Suprapubic skin (tissue), 4 donors: ENCODE results near the gene KCNT1.

ENCODE experiments used
- CTCF ChIP-seq, 2 donors: fragments of 200-600 bp in 1 of 2; fragments of 450-650 bp in 1 of 2; sonication (generic) in 1 of 2; IDR thresholded peaks; one replicate each; pipeline ENCODE4 v1.5.1; 2016 to 2019; ENCODE audit warnings: antibody characterized with exemption in 2 of 2, mild to moderate bottlenecking in 1 of 2, moderate library complexity in 1 of 2
- EP300 ChIP-seq: sonication (generic); formaldehyde crosslinking; IDR thresholded peaks from one replicate; pipeline ENCODE4 v1.6.1; 2017; ENCODE audit warnings: antibody characterized with exemption
- POLR2A ChIP-seq, 2 donors: fragments of 450-650 bp; IDR thresholded peaks; one replicate each; pipeline ENCODE4 v1.6.1; 2017; ENCODE audit warnings: antibody characterized with exemption in 2 of 2, mild to moderate bottlenecking in 2 of 2, moderate library complexity in 2 of 2
- POLR2AphosphoS5 ChIP-seq, 3 donors: sonication (generic); formaldehyde crosslinking; IDR thresholded peaks; one replicate each; pipeline ENCODE4 v1.6.1; 2017; ENCODE audit warnings: antibody characterized with exemption in 3 of 3

- no peak for TF ChIP-seq CTCF (IDR thresholded peaks at IDR 0.05)
- TF ChIP-seq EP300 = no peak
- no peak for TF ChIP-seq POLR2AphosphoS5 (IDR thresholded peaks at IDR 0.05)
- no peak for TF ChIP-seq POLR2A (IDR thresholded peaks at IDR 0.05)
These were observed 15.4 kb downstream of the KCNT1 start for GRCh38 chr9:135717410-135717809.
